Measurements from ENCODE around the gene TUT1. TPM values are rescaled to one million over a fixed set of nuclear protein-coding genes. Genes with fewer than 3 reads are reported as not detected.

The TUT1 gene
- total RNA-seq, 1 experiment from 2014 or later = 27.2 TPM

DNA sequence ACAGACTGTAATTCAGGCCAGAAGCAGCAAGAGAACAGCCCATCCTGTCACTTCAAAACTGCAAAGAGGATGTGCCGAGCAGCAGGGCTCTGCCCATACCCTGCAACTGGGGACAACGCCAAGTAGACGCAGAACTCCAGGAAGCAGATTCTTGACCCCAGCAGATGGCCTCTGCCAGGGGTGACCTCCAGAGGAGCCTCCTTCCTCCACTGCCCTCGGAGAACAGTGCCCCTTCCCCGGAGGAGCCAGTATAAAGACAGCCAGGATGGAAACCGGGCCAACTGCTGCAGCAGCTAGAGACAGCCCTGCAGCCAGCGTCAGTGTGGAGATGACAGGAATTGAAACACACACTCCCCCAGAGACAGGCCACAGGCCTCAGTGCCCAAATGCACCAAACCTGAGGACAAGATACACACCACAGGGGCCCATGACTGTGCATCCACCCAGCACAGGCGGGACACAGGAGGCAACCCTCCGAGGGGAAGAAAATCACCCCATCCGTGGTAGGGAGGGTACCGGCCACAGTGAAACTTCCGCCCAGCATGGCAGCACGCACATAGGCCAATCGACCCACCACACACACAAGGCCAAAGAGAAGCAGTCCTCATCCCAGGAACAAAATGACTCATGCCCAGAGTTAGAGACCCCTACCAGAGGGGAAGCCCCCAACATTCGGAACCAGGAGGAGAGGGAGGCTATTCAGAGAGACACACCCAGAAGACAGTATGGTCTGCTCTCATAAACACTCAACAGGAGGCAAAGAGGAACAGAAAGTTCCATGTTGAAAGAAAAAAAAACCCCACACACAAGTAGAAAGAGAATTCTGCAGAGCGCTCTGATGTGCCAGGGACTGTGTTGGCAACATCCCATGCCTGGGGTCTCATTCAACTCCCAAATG is 50.3 kb downstream of the TUT1 start:
- TF ChIP-seq, protein P1, sequence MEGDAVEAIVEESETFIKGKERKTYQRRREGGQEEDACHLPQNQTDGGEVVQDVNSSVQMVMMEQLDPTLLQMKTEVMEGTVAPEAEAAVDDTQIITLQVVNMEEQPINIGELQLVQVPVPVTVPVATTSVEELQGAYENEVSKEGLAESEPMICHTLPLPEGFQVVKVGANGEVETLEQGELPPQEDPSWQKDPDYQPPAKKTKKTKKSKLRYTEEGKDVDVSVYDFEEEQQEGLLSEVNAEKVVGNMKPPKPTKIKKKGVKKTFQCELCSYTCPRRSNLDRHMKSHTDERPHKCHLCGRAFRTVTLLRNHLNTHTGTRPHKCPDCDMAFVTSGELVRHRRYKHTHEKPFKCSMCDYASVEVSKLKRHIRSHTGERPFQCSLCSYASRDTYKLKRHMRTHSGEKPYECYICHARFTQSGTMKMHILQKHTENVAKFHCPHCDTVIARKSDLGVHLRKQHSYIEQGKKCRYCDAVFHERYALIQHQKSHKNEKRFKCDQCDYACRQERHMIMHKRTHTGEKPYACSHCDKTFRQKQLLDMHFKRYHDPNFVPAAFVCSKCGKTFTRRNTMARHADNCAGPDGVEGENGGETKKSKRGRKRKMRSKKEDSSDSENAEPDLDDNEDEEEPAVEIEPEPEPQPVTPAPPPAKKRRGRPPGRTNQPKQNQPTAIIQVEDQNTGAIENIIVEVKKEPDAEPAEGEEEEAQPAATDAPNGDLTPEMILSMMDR (IDR thresholded peaks at IDR 0.05; ENCODE audit: insufficient read depth in 1 of 2, low read depth in 1 of 2, low read length in 1 of 2, severe bottlenecking in 1 of 2, unreplicated experiment in 1 of 2) = no peak
- Histone ChIP-seq H3K4me1 (peaks cover 49% of the 10 kb centered on the region), H3K9me3 (no peaks in the 10 kb centered on the region), H3K27me3 (replicated peaks; ENCODE audit: control insufficient read depth, insufficient read depth, low read length) (no peaks in the 10 kb centered on the region), H3K36me3 (ENCODE audit: control insufficient read depth, insufficient read depth, low read length) (peaks cover 2% of the 10 kb centered on the region), H3K4me3 (ENCODE audit: low read depth, low read length) (no peak overlapping the region)
- H3K4me1 Mint-ChIP-seq (ENCODE audit: low read depth, unreplicated experiment) = peaks cover 34% of the 10 kb centered on the region
- no TSS peak for BruUV-seq (replicated peaks)
- peak overlapping the region; percentile 97 for H3K27ac Mint-ChIP-seq (ENCODE audit: unreplicated experiment)
- intact Hi-C loops (cut with micrococcal nuclease; ENCODE audit: unreplicated experiment) = no loop called here
- no peak for DNase-seq
- H3K9me3 Mint-ChIP-seq (ENCODE audit: unreplicated experiment) = no peaks in the 10 kb centered on the region
- peaks cover 72% of the 10 kb centered on the region for H3K36me3 Mint-ChIP-seq (ENCODE audit: insufficient read depth, unreplicated experiment)
- ChIA-PET POLR2A (no interaction called here), CTCF (interaction anchor here (2.5 to 4.5 kb wide), 2 partner anchors 44 to 146 kb away, joined by 19 to 79 read pairs; no protein-coding TSS in a partner anchor)
- peak overlapping the region; percentile 100 for H3K4me3 Mint-ChIP-seq (ENCODE audit: unreplicated experiment)
- H3K27me3 Mint-ChIP-seq (ENCODE audit: insufficient read depth, unreplicated experiment) = no peaks in the 10 kb centered on the region

DNA sequence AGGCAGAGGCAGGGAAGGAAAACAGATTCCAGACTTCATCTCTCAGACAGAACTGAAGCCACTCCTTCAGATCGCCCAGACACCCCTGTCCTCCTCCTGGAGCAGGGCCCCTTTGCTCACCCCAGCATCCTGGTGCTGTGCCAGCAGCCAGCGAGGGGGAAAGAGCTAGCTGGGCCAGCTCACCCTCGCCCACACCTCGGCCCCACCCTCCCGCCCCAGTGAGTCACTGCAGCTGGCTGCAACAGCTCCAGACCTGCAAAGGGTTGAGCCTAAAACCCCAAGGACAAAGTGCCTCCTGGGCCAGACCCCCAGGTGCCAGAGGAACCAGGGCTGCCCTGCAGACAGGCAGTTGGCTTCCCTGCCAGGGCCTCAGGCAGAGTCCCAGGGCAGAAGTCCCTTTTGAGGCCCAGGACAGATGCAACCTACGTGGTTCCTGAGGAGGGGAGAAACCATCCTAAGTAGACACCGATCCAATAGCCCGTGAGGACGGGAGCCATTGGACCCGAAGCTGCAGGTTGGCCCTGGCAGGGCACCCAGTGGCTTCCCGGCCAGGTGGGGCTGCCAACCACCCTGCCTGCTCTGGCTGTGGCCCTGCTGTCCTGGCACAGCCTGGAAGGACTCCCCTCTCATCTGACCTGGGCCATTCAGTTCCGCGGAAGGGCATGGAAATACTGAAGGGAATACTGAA is 51.9 kb downstream of the TUT1 start:
- Histone ChIP-seq H3K4me1 (peaks cover 46% of the 10 kb centered on the region), H3K9me3 (no peaks in the 10 kb centered on the region), H3K36me3 (ENCODE audit: control insufficient read depth, insufficient read depth, low read length) (peaks cover 9% of the 10 kb centered on the region), H3K27me3 (replicated peaks; ENCODE audit: control insufficient read depth, insufficient read depth, low read length) (no peaks in the 10 kb centered on the region), H3K4me3 (ENCODE audit: low read depth, low read length) (no peak overlapping the region)
- TF ChIP-seq, protein P1 (IDR thresholded peaks at IDR 0.05; ENCODE audit: insufficient read depth in 1 of 2, low read depth in 1 of 2, low read length in 1 of 2, severe bottlenecking in 1 of 2, unreplicated experiment in 1 of 2) = no peak
- no peak overlapping the region for H3K4me3 Mint-ChIP-seq (ENCODE audit: unreplicated experiment)
- intact Hi-C loops (cut with micrococcal nuclease; ENCODE audit: unreplicated experiment) = no loop called here
- peaks cover 38% of the 10 kb centered on the region for H3K4me1 Mint-ChIP-seq (ENCODE audit: low read depth, unreplicated experiment)
- H3K27ac Mint-ChIP-seq (ENCODE audit: unreplicated experiment) = no peak overlapping the region
- ChIA-PET CTCF (interaction anchor here (1.3 to 1.6 kb wide), 2 partner anchors 21 to 147 kb away, joined by 3 read pairs; no protein-coding TSS in a partner anchor), POLR2A (no interaction called here)
- peaks cover 78% of the 10 kb centered on the region for H3K36me3 Mint-ChIP-seq (ENCODE audit: insufficient read depth, unreplicated experiment)
- no peak for DNase-seq
- no peaks in the 10 kb centered on the region for H3K27me3 Mint-ChIP-seq (ENCODE audit: insufficient read depth, unreplicated experiment)
- BruUV-seq (replicated peaks) = no TSS peak
- H3K9me3 Mint-ChIP-seq (ENCODE audit: unreplicated experiment) = peaks cover 7% of the 10 kb centered on the region

DNA sequence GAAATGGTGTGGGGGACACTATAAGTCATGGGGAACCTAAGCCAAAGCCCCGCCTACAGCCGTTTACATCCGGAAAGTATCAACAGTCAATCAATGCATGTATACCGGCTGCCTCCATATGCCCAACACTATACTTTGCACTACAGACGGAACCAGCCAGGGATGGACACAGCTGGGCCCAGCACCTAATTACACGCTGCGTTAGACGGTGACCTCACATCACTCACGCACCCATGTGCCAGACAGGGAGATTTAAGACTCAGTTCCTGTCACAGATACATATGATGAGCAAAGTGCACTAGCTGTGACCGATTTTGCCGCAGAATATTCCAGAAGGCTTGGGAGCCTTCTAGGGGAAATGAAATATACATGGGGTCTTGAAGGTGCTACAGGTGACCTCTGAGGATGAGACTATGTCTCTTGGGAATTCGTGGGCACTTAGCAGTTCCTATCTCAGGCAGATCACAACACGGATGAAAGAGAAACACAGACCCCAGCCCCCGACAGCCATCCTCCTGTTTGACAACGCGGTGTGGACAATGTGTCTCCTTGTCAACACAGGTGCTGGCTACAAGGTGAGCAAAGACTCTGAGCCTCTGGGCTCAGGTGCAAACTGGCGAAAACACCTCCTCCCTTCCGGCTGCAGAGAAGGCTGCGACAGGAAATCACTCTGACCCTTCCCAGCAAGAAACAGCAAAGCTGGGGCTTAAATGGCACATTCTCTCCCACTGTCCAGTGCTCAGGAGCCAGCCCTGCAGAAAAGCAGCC is 52.7 kb downstream of the TUT1 start:
- intact Hi-C loops (cut with micrococcal nuclease; ENCODE audit: unreplicated experiment) = no loop called here
- H3K4me3 ChIP-seq (ENCODE audit: low read depth, low read length) = no peak overlapping the region
- BruUV-seq (replicated peaks) = no TSS peak
- POLR2A ChIA-PET = no interaction called here
- Mint-ChIP-seq H3K27me3 (ENCODE audit: insufficient read depth, unreplicated experiment) (no peaks in the 10 kb centered on the region), H3K4me1 (ENCODE audit: low read depth, unreplicated experiment) (peaks cover 33% of the 10 kb centered on the region), H3K4me3 (ENCODE audit: unreplicated experiment) (no peak overlapping the region), H3K27ac (ENCODE audit: unreplicated experiment) (no peak overlapping the region), H3K36me3 (ENCODE audit: insufficient read depth, unreplicated experiment) (peaks cover 78% of the 10 kb centered on the region), H3K9me3 (ENCODE audit: unreplicated experiment) (peaks cover 15% of the 10 kb centered on the region)
- TF ChIP-seq, protein P1 (IDR thresholded peaks at IDR 0.05; ENCODE audit: insufficient read depth in 1 of 2, low read depth in 1 of 2, low read length in 1 of 2, severe bottlenecking in 1 of 2, unreplicated experiment in 1 of 2) = no peak
- peaks cover 39% of the 10 kb centered on the region for H3K4me1 ChIP-seq
- peaks cover 10% of the 10 kb centered on the region for H3K36me3 ChIP-seq (ENCODE audit: control insufficient read depth, insufficient read depth, low read length)
- DNase-seq = no peak
- no peaks in the 10 kb centered on the region for H3K27me3 ChIP-seq (replicated peaks; ENCODE audit: control insufficient read depth, insufficient read depth, low read length)
- no peaks in the 10 kb centered on the region for H3K9me3 ChIP-seq
- CTCF ChIA-PET = interaction anchor here (1.3 to 1.6 kb wide), 2 partner anchors 22 to 146 kb away, joined by 3 read pairs; no protein-coding TSS in a partner anchor

All from Caco-2 (cell line).